HCT116 (cell line): ENCODE data around the gene RALB. TPM values are rescaled to one million over a fixed set of nuclear protein-coding genes. Genes with fewer than 3 reads are reported as not detected.
A peak's percentile ranks its signal among the peaks of the same experiment; 100 is the strongest.

ENCODE experiments used
- EZH2 ChIP-seq: fragments of 200-600 bp; sonication (generic); IDR thresholded peaks from 2 replicates; pipeline ENCODE4 v1.6.1; 2017; ENCODE audit warnings: antibody characterized with exemption, mixed run types
- JUND ChIP-seq: IDR thresholded peaks from 2 replicates; pipeline ENCODE4 v1.6.1; 2012
- RAD21 ChIP-seq: IDR thresholded peaks from 2 replicates; pipeline ENCODE4 v1.6.1; 2012; ENCODE audit warnings: low read depth, mild to moderate bottlenecking
- SP1 ChIP-seq: IDR thresholded peaks from 2 replicates; pipeline ENCODE4 v1.6.1; 2012; ENCODE audit warnings: low read depth
- ZFX ChIP-seq: fragments of 450-650 bp; IDR thresholded peaks from 2 replicates; pipeline ENCODE4 v1.6.1; 2017
- total RNA-seq: library from RNA; stranded (reverse); gene quantifications from one replicate; pipeline ENCODE4 v1.2.1, GENCODE V29; 2021; ENCODE audit not compliant: unreplicated experiment
- TF ChIP-seq, protein P1 (sequence below): IDR thresholded peaks from 2 replicates; pipeline ENCODE4 v1.6.1; 2012; ENCODE audit warnings: low read depth
- TF ChIP-seq, protein P2 (sequence below): IDR thresholded peaks from 2 replicates; pipeline ENCODE4 v1.6.1; 2012

Gene RALB
- total RNA-seq, 1 experiment from 2014 or later: 42.8 TPM

DNA sequence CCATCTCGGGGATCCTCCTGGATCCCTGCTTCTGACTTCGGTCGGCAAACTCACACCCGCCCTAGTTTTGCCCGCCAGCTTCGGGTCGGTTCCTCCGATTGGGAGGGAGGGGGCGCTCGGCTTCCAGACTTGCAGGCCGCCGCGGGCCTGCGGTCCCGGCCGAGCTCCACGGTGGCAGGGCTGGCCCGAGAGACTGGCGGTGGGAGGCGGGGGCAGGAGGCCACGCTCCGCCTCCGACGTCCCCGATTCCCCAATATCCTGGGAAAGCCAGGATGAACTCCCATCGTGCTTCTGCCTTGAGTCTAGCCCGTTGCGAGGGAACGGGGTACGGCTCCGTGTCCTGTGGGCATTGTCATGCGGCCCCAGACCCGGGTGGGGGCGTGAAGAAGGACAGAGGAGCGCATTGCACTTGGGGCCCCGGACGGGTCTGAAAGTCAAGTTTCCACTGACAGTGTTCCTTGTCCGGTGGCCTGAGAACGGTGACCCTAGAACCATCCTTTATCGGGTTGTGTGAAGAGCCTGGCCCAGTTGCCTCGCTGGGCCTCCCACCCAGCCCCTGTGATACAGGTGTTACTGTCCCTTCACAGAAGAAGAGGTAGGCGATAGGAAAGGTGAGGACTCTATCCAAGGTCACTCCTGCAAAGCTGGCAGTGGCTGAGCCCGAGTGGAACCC, 90.9 kb downstream of the RALB start (continued):
- TF ChIP-seq, protein P1, sequence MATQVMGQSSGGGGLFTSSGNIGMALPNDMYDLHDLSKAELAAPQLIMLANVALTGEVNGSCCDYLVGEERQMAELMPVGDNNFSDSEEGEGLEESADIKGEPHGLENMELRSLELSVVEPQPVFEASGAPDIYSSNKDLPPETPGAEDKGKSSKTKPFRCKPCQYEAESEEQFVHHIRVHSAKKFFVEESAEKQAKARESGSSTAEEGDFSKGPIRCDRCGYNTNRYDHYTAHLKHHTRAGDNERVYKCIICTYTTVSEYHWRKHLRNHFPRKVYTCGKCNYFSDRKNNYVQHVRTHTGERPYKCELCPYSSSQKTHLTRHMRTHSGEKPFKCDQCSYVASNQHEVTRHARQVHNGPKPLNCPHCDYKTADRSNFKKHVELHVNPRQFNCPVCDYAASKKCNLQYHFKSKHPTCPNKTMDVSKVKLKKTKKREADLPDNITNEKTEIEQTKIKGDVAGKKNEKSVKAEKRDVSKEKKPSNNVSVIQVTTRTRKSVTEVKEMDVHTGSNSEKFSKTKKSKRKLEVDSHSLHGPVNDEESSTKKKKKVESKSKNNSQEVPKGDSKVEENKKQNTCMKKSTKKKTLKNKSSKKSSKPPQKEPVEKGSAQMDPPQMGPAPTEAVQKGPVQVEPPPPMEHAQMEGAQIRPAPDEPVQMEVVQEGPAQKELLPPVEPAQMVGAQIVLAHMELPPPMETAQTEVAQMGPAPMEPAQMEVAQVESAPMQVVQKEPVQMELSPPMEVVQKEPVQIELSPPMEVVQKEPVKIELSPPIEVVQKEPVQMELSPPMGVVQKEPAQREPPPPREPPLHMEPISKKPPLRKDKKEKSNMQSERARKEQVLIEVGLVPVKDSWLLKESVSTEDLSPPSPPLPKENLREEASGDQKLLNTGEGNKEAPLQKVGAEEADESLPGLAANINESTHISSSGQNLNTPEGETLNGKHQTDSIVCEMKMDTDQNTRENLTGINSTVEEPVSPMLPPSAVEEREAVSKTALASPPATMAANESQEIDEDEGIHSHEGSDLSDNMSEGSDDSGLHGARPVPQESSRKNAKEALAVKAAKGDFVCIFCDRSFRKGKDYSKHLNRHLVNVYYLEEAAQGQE: no peak
- TF ChIP-seq, protein P2, sequence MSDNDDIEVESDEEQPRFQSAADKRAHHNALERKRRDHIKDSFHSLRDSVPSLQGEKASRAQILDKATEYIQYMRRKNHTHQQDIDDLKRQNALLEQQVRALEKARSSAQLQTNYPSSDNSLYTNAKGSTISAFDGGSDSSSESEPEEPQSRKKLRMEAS: no peak
- TF ChIP-seq JUND: no peak
- no peak for TF ChIP-seq SP1
- TF ChIP-seq RAD21: peak; percentile 98
- TF ChIP-seq ZFX: no peak
- no peak for TF ChIP-seq EZH2

Other genes starting within 250 kb of the RALB start
- gene EPB41L5, start 239.8 kb upstream of the RALB start, total RNA-seq: 14.7 TPM
- 27.1 TPM for gene TMEM185B, start 29.5 kb upstream of the RALB start, total RNA-seq
- gene INHBB, start 93.3 kb downstream of the RALB start, total RNA-seq: 0.27 TPM